Fibroblast of villous mesenchyme (primary cell): Measurements from ENCODE around the gene PCA3. TPM values are rescaled to one million over a fixed set of nuclear protein-coding genes. Genes with fewer than 3 reads are reported as not detected.

Experiments
- DNase-seq: peaks from one replicate; pipeline ENCODE4 v3.0.0-alpha.2; 2010; ENCODE audit warnings: low read depth
- H3K4me3 ChIP-seq: 2 replicates; pipeline ENCODE4 v1.5.1; 2011; ENCODE audit warnings: low read depth, mild to moderate bottlenecking, low read length
- small RNA-seq: library from RNA; depleted of rRNA; stranded (forward); fragments of <200 nt; gene quantifications from one replicate; pipeline ENCODE3, GENCODE V24; 2012
- total RNA-seq: library from RNA; depleted of rRNA; stranded (reverse); fragments of >200 nt; gene quantifications from 2 replicates; pipeline ENCODE4 v1.2.3, GENCODE V29; 2012
- TF ChIP-seq, protein P1 (sequence below): IDR thresholded peaks from 2 replicates; pipeline ENCODE4 v1.5.1; 2012; ENCODE audit warnings: low read depth, mild to moderate bottlenecking, low read length; ENCODE audit not compliant: insufficient read depth

PCA3 gene
- total RNA-seq, 1 donor: not detected

- no peak overlapping the region for H3K4me3 ChIP-seq
- TF ChIP-seq, protein P1, sequence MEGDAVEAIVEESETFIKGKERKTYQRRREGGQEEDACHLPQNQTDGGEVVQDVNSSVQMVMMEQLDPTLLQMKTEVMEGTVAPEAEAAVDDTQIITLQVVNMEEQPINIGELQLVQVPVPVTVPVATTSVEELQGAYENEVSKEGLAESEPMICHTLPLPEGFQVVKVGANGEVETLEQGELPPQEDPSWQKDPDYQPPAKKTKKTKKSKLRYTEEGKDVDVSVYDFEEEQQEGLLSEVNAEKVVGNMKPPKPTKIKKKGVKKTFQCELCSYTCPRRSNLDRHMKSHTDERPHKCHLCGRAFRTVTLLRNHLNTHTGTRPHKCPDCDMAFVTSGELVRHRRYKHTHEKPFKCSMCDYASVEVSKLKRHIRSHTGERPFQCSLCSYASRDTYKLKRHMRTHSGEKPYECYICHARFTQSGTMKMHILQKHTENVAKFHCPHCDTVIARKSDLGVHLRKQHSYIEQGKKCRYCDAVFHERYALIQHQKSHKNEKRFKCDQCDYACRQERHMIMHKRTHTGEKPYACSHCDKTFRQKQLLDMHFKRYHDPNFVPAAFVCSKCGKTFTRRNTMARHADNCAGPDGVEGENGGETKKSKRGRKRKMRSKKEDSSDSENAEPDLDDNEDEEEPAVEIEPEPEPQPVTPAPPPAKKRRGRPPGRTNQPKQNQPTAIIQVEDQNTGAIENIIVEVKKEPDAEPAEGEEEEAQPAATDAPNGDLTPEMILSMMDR: no peak
- DNase-seq: peak; percentile 76
Observed at GRCh38 chr9:76835571-76836283, 71.5 kb downstream of the PCA3 start.

Small RNA genes lying within 50 kb of the gene (small RNA-seq; reads per million reads assigned to genes)
- not detected for gene AL359314.1

Other genes starting within 250 kb of the PCA3 start
- gene PRUNE2, start 141.7 kb downstream of the PCA3 start, total RNA-seq: 5.5 and 14.2 TPM in 2 replicates